TTC549 (cell line): ENCODE results near the gene NTNG1.

Experiments used
- FAIRE-seq: peaks from 2 replicates; lab custom pipeline; 2012; peaks lifted over from hg19 to GRCh38; lab: Jason Lieb, UNC

The NTNG1 gene

DNA sequence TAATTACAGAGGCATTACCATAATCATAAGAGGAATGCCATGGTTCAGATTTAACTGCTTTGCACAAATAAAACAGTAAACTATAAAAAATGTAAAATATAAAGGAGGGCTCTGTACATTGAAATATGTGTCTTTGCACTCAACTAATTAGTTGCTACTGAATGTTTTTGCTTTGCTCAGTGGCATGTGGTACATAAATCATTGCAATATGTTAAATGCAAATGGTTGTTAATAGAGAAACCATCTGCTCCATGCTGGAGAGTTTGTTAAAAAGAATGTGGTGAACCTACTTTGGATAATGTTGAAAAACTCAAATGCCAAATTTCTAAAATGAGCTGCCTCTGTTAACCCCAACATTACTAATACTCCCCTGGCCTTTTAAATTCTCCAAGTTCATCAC is 201.5 kb downstream of the NTNG1 start:
- FAIRE-seq: no peak

- FAIRE-seq: no peak
Measured at GRCh38 chr1:107342768-107343167, 201.9 kb downstream of the NTNG1 start.

DNA sequence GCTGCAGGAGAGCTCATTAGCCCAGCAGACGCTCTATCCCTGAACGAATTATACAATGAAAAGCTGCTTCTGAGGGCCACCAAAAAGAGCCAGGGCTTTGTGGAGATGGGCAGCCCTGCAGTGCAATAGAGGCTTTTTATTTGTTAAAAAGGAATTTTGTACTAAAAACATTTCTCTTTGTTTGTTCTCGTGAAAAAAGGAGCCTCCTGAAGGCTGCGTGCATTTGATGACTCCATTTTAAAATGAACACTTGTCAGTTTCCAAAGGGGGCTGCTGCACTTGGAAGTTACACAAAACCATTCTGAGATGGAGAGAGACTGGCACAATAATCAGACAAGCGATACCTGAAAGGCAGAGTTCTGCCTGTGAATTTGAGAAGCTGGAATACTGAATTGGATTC is 202.8 kb downstream of the NTNG1 start:
- FAIRE-seq: no peak

- no peak for FAIRE-seq
Measured at GRCh38 chr1:107344268-107344760, 203.5 kb downstream of the NTNG1 start.

- FAIRE-seq: no peak
Measured at GRCh38 chr1:107344836-107345235, 204.0 kb downstream of the NTNG1 start.

DNA sequence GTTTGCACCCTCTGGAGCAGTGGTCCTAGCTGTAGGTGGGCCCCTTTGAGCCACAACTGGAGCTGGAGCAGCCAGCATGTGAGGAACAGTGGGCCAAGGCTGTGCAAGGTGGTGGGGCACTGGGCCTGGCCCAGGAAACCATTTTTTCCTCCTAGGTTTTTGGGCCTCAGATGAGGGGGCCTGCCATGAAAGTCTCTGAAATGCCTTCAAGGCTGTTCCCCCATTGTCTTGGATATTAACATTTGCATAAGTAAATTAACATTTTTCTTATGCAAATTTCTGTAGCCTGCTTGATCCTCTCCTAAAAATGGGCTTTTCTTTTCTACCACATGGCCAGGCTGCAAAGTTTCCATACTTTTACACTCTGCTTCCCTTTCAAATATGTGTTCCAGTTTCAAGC is 212.0 kb downstream of the NTNG1 start:
- no peak for FAIRE-seq

DNA sequence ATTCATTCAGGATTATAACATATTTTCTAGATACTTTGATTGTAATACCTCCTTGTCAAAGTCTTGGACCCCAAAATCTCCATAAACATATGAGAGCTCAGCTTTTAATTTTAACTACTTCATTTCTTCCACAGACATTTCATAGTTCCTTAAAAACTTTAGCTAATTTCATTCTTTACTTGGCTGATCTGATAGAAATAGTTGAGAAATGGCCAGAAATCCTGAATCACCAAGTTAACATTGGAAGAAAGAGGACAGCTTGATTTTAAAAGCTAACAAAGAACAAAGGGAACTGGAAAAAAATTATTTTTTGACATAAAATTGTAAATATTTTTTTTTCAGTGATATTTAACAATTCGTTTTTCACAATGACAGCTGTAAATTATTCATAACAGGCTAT is 216.5 kb downstream of the NTNG1 start:
- FAIRE-seq: no peak

- FAIRE-seq: no peak
Measured at GRCh38 chr1:107358619-107359327, 217.9 kb downstream of the NTNG1 start.

DNA sequence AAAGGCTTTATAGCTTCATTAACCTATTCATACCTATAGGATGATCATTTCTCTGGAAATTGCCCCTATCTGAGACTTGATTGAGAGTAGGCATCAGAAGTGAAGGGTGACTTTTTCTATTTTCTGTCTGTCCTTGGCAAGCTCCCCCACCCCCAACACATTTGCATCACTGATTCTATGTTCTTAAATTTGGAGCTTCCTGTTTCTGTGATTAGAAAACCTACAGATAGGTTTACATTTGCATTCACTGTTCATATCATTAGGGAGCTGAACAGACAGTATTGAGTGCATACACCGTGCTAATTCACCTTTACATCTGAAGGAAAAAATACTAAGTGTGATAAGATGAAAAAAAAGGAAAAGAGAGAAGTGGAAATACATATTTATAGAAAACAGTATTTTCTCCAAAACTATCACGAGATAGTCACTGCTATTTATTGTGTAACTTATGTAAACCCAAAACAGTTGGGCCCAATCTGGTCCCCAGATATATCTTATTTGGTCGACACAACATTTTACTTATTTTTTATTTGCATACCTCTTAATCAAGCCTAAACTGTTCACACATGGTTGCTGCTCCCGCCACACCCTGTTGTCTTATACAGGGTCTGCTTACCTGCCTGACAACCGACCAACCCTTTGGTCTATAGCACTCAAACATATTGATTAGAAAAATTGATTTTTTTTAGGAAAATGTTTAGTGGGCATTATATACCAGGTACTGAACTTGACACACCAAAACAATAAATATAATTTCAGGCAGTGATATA is 218.8 kb downstream of the NTNG1 start:
- FAIRE-seq: no peak

DNA sequence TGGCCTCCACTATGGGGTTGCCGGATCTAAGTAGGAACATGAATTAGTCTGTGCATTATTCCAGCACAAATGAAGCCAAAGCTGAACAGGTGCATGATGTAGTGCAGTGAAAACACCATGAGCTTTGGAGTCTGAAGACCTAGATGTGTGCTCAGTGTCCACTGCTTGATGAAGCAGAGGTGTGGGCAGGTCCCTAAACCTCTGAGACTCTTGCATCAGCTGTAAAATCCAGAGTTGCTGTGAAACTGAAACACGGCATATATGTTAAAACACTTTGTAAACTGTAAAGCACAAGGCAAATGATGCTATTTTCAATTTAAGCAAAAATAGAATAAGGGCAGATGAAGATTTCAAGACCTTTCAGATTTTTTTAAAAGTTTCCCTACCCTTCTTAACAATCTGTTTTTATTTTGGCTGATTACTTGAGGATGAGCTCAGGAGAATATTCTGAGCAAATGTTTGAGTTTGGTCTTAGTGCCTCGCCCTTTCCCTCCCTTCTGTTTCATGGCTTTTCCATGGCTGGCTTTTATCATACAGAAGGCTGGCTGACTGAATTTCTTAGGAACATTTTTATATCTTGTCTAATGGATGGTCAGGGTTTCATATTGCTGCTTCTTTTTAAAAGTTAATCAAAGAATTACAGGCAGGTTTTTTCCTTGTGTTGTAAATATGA is 221.8 kb downstream of the NTNG1 start:
- FAIRE-seq: no peak

- no peak for FAIRE-seq
Measured at GRCh38 chr1:107363154-107363553, 222.3 kb downstream of the NTNG1 start.

DNA sequence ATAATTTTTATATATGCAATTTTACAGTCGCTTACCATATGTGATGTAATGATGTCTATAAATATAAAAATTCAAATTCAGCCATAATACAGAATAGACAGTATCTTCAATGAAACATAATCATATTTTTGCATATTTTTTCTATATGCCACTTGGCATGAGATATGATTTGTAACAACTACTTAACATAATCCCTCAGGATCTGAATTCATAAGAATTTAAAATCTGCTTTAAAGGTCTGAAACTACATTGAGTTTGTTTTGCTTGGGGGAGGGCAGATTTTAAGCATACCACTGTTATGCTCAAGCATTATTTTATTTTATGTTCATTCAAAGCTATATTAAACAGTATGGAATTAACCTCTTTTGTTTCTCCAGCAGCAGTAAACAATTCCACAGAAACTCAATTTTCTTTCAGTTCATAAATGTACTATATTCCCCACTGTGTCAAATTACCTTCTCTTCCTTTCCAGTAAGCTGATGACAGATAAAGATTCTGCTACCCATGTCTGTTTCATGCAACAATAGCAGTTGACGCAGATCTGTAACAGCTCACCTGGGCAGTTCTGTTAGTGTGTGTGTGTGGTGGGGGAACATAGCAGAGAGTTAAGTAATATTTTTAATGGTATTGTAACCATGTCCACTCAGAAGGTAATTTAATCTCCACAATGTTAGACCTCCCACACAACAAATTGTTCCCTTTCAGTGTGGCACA is 224.8 kb downstream of the NTNG1 start:
- FAIRE-seq: no peak

GRCh38 chr1:107378426-107378825 is 237.6 kb downstream of the NTNG1 start:
- no peak for FAIRE-seq

GRCh38 chr1:107378866-107379265 is 238.0 kb downstream of the NTNG1 start:
- FAIRE-seq: no peak

DNA sequence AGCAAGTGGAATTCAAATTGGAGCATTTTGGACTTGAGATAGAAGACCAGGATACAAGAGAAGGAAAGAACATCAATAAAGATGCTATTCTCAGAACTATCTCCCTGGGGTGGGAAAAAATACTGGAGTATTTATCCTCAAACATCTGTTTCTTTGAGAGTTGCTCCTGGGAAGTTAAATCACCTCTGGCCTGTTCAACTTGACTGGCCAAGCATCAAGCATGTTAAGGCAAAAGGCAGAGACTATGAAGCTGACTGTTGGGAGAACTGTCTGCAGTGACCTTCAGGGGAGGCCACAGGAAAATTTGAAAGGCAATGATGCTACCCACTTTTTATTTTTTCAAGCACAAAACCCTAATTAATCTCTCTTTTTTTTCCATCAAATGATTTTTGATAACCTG is 239.0 kb downstream of the NTNG1 start:
- FAIRE-seq: no peak

DNA sequence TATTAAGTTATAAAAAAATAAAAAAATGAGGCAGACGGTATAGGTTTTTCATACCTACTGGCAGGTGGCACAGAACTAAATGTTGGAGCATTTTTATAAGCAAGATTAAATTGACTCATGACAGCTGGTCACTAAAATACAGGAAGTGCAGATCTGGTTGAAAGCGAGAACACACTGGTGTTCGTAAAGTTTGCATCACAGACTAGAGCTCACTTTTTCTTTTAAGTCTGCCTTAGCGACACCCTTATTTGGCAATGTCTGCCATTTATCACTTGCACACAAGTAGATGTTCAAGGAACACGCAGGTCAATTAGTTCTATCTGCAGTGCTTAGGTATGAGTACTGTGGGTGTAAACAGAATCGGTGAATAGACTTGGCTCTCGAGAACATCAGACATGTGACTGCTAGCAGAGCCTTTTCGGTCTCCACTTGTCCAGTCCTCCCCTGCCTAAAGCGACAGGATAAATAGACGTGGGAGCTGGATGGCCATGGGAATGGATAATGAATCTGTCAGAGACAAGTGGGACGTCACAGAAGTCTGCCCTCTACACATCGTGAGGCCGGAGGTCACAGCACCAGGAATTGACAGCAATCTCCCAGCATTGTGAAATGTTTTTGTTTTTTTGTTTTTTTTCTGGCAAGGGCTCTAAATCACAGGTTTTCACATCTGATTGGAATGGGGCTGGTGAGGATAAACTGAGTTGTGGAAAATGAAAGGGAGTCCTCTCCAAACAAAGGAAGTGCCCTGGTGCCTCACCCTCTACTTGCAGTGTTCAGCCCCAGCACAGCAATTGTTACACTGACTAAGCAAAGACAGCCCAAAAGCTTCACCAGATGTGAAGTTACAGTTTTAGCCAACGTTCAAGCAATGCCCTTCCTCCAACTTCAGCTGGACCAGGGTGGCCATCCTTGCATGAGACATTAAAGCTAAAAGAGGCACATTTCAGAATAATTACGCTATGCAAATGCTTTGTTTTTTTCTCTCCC is 248.9 kb downstream of the NTNG1 start:
- no peak for FAIRE-seq

DNA sequence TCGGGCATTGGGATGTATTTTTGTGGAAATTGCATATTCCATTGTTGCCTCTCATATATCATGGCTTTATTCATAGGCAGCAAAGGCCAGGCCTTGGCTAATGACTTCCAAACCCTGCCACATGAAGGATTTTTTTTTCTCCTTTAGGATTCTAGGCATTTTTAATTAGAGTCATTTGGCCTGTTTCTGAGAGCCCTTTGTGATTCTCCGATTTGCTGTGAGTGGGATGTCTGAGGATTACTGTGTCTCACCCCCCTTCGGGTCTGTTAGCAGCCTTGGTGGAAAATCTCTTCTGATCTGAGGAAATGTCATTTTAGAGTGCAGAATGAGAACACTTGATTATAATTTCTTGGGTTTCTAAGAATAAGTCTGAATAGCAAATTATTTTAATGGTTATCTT is 253.5 kb downstream of the NTNG1 start:
- FAIRE-seq: no peak

DNA sequence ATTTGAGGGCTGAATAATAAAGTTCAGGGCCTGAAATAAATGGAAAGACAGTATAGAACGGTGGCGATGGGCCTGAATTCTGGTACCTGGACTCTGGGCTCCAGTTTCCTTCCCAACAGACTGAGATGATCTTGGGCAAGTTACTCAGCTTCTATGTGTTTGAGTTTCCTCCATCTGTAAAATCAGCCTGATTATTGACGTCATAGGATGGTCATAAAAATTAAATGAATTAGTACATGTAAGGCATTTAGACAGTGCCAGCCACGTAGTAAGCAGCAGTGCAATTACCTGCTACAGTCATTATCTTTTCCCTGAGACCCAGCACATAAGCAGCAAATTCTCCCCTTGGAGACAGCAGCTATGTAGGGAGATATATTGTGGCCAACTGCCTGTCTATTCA is 260.9 kb downstream of the NTNG1 start:
- FAIRE-seq: no peak

GRCh38 chr1:107404756-107405155 is 263.9 kb downstream of the NTNG1 start:
- FAIRE-seq: no peak

DNA sequence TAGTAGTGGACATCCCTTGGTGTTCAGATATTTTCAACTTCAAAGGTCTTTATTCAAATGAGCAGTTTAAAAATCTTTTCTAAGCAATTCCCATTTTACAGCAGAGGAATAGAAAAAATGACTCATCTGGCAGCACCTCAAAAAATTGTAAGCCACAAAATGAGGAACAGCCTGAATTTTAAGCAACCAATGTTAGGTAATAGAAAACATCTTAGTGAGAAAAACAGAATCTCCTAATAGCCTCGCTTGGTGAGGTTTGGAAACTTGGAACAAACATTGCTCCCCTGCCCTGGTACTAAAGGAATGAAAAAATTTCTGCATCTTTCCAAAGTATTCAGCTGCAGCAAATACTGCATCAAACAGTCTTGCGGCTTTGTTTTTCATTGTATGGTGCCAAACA is 264.4 kb downstream of the NTNG1 start:
- no peak for FAIRE-seq

DNA sequence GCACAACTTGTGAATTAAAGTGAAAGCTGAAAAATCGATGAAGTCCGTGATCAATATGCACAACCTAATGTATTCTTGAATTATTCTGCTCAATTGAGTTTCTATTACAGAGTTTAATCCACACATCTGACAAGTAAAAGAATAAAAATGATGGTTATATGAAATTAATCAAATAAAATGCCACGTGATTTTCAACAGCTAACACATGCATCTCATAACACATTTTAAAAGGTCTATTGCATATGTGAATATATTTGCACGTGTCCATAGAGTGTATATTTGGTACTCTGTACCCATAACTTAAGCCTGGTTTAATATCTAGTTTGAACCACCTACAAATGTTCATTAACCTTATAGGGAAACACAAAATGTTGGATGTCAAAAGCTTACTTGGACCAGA is 266.2 kb downstream of the NTNG1 start:
- FAIRE-seq: no peak
